HG03571 (cell line): ENCODE measurements around the gene RGS11.
"Not testable (repeated sequence)": the region's sequence is repeated elsewhere in the genome, so short reads cannot be mapped to it uniquely, and the experiment has no call there.

Experiments
- ATAC-seq: cut with Tn5 transposase; IDR thresholded peaks from one replicate; pipeline ENCODE4 v1.9.1; 2021; ENCODE audit not compliant: unreplicated experiment

The RGS11 gene

DNA sequence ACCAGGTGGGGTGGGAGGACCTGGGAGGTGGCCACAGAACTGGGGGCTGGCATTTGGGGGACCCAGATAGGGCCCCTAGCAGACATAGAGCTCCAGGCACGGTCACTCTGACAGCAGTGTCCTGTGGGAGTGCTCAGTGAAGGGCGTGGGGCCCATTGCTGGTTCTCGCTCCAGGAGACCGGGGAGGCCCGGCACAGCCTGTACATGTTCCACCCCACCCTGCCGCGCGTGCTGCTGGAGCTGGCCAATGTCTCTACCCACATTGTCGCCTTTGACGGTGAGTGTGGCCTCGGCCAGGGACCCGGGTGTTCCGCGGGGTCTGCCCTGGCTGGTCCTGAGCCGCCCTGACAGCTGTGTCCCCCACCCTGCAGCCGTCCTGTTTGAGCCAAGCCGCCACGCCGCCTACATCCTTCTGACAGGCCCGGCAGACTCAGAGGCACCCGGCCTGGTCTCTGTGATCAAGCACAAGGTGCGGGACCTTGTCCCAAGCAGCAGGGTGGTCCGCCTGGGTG, 11.2 kb downstream of the RGS11 start:
- no peak for ATAC-seq

DNA sequence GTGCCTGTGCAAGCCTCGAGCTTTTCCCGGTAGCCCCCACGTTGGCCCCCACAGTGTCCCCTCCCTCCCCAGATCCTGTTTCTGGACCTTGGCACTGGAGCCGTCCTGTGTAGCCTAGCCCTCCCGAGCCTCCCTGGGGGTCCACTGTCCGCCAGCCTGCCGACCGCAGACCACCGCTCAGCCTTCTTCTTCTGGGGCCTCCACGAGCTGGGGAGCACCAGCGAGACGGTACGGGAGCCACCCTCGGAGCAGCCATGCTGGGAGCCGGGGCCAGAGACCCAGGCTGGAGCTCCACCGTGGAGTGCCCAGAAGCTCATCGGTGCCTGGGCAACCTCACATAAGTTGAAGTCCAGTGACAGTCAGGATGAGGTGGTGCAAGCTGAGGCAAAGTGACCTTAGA, 11.8 kb downstream of the RGS11 start:
- no peak for ATAC-seq

GRCh38 chr16:263182-263774, 12.5 kb downstream of the RGS11 start:
- no peak for ATAC-seq

DNA sequence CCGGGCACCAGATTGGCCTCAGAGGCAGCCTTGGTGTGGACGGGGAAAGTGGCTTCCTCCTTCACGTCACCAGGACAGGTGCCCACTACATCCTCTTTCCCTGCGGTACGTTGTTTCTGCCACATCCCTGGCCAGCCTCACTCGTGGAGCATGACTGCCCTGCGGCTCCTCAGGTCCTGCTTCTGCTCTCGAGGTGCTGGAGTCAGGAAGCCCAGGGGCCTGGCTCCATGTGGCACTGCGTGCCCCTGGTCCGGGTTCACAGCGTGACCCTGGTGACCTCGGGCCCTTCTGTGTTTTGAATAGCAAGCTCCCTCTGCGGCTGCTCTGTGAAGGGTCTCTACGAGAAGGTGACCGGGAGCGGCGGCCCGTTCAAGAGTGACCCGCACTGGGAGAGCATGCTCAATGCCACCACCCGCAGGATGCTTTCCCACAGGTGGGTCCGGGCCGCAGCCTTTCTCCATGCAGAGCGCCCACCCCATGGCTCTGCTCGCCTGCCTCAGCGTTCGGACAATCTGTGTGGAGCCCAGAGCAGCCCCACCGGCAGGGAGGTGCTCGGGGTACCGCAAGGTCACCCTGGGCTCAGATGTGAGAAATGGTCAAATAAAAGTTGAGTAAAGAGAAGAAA, 13.5 kb downstream of the RGS11 start:
- ATAC-seq: no peak

DNA sequence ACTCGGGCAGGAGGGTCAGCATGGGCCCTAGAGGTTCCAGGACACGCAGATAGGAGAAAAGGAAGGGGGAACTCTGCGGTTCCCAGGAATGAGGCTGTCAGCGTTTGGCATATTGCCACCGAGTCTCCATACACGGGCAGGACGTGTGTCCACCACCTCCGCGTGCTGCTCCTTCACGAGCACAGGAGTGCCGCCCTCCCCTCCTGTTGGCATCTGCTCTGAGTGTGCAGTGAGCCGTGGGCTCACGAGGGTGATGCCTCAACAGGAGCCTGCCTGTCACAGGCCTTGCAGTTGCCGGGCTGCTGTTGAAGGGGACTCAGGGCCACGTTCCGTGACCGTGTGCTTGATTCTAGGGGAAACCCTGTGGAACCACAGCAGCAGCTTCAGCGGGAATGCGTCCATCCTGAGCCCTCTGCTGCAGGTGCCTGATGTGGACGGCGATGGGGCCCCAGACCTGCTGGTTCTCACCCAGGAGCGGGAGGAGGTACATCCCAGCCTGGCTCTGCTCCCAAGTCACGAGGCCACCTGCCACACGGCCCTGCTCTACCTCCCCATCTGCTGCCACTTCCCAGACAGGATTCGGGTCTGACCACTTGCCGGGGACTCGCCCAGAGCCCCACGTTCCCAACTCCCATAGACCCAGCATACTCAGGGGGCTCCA, 14.6 kb downstream of the RGS11 start:
- ATAC-seq: no peak

DNA sequence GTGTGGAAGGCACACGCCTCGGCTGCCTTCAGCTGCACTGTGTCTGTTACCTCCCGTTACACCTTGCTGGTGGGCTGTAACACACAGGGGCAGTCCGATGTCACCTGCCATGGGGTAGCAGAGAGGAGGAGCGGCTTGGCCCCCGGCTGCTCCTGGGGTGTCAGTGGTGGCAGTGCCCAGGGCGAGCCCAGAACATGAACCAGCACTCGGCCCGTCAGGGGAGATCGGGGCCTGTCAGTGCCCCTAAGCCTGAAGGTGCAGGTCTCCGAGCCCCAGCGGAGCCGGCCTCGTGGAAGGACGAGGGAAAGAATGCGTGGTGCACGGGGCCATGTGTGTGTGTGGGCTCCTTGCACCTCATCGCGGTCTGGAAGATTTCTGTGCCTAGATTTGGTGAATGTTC, 15.4 kb downstream of the RGS11 start:
- ATAC-seq: no peak

GRCh38 chr16:259814-260253, 15.9 kb downstream of the RGS11 start:
- no peak for ATAC-seq

DNA sequence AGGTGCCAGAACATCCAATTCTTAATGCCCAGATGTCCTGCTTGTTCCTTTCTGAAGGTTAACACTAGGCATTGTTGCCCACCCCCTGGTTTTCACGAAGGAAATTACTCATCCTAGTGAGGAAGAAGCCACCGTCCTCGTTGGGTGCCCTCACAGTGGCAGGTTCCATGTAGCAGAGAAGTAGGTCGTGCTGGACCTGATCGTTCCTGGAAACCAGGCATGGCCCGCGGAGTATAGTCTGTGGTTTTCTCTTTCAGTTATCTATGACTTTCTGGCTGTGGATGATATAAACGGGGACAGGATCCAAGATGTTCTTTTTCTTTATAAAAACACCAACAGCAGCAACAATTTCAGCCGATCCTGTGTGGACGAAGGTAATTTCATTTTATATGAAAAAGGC, 16.5 kb downstream of the RGS11 start:
- no peak for ATAC-seq

- not testable (repeated sequence) for ATAC-seq
Observed at GRCh38 chr16:258091-258490, 17.7 kb downstream of the RGS11 start.

DNA sequence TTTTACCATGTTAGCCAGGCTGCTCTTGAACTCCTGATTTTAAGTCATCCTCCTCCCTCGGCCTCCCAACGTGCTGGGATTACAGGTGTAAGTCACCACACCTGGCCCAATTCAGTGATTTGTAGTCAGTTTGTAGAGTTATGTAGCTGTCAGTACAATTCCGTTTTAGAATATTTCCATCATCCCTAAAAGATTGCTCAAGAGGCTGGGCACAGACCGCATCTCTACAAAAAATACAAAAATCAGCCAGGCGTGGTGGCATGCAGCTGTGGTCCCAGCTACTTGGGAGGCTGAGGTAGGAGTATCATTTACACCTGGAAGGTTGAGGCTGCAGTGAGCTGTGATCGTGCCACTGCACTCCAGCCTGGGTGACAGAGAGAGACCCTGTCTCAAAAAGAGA, 20.6 kb downstream of the RGS11 start:
- no peak for ATAC-seq

DNA sequence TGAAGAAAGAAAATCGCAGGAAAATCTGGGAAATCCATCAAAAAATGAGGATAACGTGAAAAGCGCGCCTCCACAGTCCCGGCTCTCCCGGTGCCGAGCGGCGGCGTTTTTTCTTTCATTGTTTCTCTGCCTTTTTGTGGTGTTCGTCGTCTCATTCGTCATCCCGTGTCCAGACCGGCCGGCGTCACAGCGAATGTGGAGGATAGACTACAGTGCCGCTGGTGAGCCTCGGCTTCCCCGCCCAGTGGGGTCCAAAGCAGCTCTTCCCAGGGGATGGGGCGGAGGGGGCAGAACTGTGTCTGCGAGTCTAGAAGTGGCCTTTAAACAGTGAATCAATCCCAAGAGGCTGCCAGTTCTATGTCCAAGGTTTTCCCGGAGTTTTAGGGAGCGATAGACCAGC, 21.3 kb downstream of the RGS11 start:
- ATAC-seq: no peak

- no peak for ATAC-seq
Observed at GRCh38 chr16:253833-254232, 21.9 kb downstream of the RGS11 start.

DNA sequence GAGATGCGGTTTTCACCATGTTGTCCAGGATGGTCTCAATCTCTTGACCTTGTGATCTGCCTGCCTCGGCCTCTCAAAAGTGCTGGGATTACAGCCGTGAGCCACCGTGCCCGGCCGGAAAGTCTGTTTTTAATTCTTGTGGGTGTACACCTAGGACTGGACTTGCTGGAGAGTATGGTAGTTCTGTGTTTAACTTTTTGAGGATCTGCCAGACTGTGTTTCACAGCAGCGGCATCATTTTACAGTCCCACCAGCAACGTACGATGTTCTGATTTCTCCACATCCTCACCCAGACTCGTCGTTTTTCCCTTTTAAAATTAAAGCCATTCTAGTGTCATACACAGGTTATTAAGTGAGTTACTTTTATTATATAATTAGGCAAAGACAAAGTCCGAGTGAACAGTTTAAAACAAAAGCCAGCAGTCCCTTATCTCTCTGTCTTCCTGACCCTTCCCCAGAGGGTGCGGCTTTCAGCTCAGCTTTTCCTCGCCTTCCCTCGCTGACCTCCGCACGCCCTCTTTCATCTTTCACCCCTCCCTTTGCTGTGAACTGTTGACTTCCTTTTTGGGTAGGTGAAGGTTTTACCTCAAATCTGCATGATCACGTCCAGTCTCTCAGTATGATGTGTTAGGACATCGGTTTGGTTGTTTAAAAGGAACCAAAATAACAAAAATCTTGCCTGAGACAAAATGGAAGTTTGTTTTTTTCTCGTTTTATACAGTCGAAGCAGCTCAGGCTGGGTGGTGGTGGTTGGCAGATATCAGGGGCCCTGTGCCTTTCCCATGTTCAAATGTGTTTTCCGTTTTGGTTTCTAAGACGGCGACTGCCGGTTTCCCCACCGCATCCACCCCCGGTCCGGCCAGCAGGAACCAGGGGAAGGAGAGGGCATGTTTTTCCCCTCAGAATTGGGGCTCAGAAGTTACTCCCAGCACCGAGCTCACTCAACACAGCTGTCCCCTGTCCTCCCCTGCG, 23.1 kb downstream of the RGS11 start:
- ATAC-seq: no peak

GRCh38 chr16:249431-249830, 26.3 kb downstream of the RGS11 start:
- no peak for ATAC-seq

DNA sequence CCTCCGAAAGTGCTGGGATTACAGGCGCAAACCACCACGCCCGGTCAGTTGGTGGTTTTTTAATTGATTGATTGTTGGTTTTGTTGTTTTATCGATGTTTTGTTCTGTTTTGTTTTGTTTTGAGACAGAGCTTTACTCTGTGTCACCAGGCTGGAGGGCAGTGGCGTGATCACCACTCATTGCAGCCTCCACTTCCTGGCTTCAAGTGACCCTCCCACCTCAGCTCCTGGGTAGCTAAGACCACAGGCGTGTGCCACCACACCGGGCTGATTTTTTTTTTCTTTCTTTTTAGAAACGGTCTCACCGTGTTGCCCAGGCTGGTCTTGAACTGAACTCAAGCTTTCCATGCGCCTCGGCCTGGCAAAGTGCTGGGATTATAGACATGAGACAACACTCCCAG, 28.7 kb downstream of the RGS11 start:
- ATAC-seq: no peak

DNA sequence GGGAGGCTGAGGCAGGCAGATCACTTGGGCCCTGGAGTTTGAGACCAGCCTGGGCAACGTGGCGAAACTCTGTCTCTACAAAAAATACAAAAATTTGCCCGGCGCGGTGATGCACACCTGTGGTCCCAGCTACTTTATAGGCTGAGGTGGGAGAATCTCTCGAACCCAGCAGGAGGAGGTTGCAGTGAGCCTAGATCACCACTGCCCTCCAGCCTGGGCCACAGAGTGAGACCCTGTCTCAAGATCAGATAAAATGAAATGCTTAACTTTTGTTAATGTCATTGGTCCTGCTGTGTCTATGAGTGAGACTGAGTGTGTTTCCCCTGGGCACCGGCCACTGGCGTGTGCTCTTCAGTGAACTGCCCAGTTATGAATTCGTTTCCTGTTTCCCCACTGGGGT, 30.6 kb downstream of the RGS11 start:
- no peak for ATAC-seq

GRCh38 chr16:243348-243747, 32.4 kb downstream of the RGS11 start:
- no peak for ATAC-seq

GRCh38 chr16:242281-242680, 33.5 kb downstream of the RGS11 start:
- ATAC-seq: no peak

DNA sequence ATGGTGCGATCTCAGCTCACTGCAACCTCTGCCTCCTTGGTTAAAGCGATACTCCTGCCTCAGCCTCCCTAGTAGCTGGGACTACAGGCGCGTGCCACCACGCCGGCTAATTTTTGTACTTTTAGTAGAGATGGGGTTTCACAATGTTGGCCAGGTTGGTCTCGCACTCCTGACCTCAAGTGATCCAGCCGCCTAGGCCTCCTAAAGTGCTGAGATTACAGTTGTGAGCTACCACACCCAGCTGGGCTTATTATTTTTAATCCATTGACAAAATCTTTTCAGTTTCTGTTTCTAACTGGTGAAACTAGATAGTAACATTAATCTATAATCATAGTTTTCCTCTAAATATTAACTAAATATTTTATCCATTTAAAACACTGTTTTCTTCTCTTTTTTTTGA, 35.2 kb downstream of the RGS11 start:
- ATAC-seq: no peak

GRCh38 chr16:239948-240277, 35.8 kb downstream of the RGS11 start:
- ATAC-seq: no peak
